Hair follicle dermal papilla cell (primary cell): ENCODE measurements around the gene NAA50. TPM values are rescaled to one million over a fixed set of nuclear protein-coding genes. Genes with fewer than 3 reads are reported as not detected.

Experiments used
- total RNA-seq: library from RNA; depleted of rRNA; stranded (reverse); fragments of >200 nt; gene quantifications from 2 replicates; pipeline ENCODE4 v1.2.3, GENCODE V29; 2012

Gene NAA50
- total RNA-seq = 198 and 206 TPM in 2 replicates

GRCh38 chr3:113745756-113746547, at the start of gene NAA50:
TSS of gene NAA50 (minus strand) at chr3:113746249. CDS start at chr3:113745949, 300 bp downstream.

GRCh38 chr3:113746548-113747282, 666 bp upstream of the NAA50 start, which contains the start of gene ATP6V1A:
TSS of gene ATP6V1A (plus strand) at chr3:113747035. CDS start at chr3:113778754, 31,719 bp downstream.

GRCh38 chr3:113695786-113696645, 50.0 kb downstream of the NAA50 start, which contains the start of gene USF3:
TSS of gene USF3 (minus strand) at chr3:113696642. CDS start at chr3:113674878, 21,764 bp downstream.

Other genes starting within 250 kb of the NAA50 start
- gene SPICE1, start 231.1 kb downstream of the NAA50 start, total RNA-seq = 12.8 and 17.5 TPM in 2 replicates
- gene SIDT1, start 213.7 kb downstream of the NAA50 start, total RNA-seq = not detected in 2 replicates
- gene USF3, start 49.6 kb downstream of the NAA50 start, total RNA-seq = 11.2 and 14.9 TPM in 2 replicates
- gene ATP6V1A, start 786 bp upstream of the NAA50 start, total RNA-seq = 119 and 126 TPM in 2 replicates
- gene GRAMD1C, start 92.5 kb upstream of the NAA50 start, total RNA-seq = 1.7 and 2.4 TPM in 2 replicates
- 0.97 and 2.3 TPM in 2 replicates for gene ZDHHC23, start 201.8 kb upstream of the NAA50 start, total RNA-seq